NCI-H2107 treated with DMSO at 0.1 percent for 48 hours (cell line): ENCODE data around the gene SHROOM3.
"Not testable (repeated sequence)": the region's sequence is repeated elsewhere in the genome, so short reads cannot be mapped to it uniquely, and the experiment has no call there.

Source experiments
- DNase-seq: peaks from one replicate; lab custom pipeline; 2025; ENCODE audit not compliant: unreplicated experiment; lab: John Stamatoyannopoulos, UW

SHROOM3 gene

DNA sequence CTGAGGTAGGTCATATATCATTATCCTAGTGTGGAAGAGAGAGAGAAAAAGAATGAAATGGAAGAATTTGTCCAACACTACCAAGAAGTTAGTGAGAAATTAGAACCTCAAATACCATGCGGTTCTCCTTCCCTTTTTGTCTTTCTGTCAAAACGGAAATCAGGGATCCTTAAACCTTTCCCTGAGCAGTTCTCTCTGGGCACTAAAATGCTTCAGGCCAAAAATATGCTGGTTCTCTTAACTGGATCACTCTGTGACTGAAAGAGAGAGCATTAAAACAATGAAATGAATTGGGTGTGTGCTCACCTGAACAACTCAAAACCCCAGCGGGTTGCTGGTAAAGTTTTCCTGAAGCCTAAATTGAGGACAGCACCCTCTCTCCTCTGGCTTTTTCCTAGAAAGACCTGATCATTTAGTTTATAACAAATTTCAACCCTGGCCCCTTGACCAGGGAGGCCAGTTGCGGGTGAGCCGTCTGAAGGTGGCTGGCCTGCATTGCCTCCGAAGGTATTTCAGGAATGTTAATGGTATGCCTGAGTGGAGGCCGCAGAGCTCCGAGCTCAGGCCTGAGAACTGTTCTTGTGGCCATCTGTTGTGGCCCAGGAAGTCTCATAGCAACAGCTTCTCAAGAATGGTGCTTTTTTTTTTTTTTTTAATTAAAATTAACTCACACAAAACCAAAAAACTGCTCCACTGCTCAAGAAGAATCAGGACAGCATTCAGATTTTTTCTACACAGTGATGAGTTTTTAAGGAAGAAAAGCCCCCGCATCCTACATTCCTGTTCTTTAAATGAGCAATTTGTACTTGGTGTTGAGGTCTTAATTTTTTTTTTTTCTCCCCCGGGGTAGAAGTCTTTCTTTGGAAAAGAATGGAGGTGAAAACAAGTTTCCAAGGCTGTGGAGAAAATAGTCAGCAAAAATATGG, 155.1 kb downstream of the SHROOM3 start:
- DNase-seq, result no peak

DNA sequence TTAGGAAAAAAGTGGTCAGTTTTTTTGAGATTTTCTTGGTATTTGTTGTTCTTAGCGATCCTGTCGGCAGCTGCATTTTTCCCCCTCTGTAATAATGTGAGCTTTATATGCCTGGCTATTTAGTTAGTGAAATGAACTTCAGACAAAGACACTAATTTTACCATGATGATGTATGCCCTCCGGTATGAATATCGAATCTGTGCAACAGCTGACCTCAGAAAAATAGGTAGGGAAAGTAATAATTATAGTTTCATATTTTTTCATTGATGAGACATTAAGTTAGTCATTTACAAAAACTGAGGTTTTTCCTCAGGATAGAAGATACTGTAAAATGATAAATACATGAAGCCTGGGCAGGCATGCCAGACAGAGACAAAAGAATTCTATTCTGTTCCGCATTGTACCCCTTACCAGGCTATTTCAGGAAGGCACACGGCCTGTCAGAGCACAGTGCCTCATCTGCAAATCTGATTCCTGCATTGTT, 155.8 kb downstream of the SHROOM3 start:
- DNase-seq, result no peak

DNA sequence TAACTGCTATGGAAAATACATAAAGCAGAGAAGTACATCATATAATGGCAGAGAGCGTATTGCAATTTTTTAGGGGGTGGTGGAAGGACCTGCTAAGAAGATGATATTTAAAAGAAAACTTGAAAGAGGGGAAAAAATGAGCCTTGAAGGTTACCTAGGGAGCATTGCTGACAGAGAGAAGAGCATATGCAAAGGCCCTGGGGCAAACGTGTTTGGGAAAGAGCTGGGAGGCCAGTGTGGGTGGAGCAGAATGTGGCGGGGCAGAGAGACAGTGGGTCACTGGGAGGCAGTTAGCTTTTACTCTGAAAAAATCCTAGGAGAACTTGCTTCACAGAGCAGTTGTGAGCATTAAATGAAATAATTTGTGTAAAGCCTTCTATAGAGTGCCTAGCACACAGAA, 157.0 kb downstream of the SHROOM3 start:
- DNase-seq, result no peak

DNA sequence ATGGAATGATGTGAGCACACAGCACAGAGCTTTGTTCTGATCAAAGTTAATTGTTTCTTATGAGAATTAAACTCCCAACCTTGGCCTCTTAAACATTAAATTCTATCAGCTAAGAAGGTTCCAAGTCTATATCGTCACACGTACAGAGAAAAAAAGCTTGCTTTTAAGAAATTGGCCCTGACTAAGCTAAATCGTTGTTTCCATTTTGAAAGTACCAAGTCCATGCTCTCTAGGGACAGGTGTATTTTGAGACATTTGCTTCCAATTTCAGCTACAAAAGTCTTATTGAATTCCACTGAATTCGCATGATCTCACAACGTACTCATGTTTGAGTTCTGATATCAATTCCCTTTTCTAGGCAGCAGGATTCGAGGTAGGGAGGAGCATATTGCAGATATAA, 157.4 kb downstream of the SHROOM3 start:
- DNase-seq, result no peak

DNA sequence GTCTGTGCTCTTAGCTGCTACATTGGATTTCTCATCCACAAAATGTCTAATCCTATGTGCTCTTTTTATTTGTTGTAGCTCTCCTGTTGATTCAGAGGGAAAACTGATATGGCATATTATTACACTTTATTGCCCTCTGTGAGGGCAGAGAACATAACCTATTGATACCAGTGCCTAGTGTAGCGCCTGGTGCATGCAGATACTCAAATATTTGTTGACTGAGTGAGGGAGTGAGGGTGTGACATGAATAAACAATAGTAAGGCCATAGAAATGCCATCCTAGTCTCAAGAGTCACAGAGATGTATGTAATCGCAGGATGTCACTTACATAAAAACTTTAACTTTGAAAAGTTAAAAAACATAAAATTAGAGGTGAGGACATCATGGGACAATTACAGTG, 159.1 kb downstream of the SHROOM3 start:
- no peak for DNase-seq

DNA sequence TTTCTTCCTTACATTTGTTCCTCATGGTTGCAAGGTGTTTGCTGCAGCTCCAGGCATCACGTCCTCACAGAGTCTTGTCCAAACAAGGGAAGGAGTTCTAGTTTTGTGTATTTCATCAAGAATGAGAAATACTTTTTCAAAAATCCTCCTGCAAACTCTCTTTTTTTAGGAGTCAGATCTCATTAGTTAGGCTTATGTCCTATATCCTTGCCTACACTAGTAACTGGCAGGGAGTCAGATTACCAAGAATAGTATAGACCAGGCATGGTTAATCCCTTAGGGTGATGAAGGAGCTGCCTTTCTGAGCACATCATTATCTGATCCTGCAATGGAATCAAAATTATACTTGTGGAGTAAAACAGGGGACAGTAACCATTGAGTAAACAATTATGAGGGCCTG, 160.4 kb downstream of the SHROOM3 start:
- no peak for DNase-seq

DNA sequence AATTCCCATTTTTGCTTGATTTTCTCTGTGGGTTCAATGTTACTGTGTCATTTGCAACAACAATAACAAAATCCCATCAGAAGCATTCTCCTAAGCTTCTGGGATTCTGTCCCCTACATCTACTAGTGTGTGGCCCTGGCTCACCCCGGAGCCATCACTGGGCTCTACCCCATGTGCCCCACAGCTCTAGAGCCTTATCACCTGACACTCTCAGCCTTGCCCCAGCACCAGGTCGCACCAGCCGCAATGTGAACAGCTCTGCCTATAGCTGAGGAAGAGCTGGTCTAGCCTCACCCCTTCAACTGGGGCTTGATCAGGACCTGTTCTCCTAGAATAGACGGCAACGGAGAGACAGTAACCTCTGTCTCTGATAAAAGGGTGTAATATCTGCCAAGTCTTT, 161.7 kb downstream of the SHROOM3 start:
- no peak for DNase-seq

DNA sequence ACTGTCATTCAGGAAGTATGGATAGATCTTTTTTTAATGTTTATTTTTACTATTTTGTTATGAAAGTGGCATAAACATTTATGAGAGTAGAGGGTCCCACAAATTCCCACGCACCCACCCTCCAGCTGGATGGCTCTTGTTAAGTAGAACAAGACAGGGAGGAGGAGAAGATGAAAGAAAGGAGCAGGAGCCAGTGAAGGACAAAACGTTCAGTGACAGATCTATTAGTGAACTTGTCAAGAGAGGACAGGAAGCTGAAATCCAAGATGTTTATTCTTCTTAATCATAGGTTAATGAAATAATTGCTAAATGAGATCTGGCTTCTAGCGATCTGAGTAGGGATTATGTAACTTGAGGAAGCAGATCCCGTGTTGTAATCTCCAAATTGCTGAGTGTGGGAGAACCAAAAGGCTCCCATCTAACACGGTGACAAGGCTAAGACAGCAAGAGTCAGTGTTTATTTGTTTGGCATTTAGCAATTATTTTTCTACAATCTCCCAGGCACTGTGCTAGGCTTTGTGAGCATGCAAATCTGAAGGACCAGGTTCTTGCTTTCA, 162.5 kb downstream of the SHROOM3 start:
- DNase-seq, result no peak

DNA sequence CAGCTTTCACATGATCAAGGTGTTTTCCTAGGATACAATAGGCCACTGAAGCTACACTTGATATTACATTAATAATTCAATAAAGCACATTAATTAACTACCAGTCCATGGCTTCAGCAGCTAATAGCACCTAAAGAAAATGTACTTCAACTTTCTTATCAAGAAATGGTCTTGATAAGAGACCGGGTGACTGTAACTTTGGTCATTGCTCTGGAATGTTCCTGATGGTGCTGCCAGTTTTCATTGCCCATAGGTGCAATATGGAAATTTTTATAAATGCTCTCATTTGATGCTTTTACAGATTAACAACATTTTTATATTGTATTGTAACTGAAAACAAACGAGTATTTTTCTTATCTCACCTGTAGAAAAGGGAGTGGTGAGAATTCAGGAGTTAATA, 165.4 kb downstream of the SHROOM3 start:
- no peak for DNase-seq

DNA sequence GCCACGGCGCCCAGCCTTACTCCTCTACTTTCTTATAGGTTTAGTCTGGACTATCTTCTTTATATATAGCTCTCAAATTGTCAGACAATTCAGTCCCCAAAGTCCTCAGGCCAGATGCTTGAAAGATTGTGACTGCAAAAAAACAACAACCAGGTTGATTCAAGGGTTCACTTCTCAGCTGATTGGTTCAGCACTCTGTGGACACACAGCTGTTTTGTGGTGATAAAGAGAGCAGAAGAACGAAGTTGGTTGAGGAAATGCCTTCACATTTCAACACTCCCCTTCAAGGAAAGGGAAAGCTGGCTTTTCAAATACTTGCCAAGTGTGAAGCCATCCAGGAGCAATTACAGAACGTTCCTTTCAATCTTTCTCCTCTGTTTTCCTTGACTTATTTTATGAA, 166.8 kb downstream of the SHROOM3 start:
- no peak for DNase-seq

DNA sequence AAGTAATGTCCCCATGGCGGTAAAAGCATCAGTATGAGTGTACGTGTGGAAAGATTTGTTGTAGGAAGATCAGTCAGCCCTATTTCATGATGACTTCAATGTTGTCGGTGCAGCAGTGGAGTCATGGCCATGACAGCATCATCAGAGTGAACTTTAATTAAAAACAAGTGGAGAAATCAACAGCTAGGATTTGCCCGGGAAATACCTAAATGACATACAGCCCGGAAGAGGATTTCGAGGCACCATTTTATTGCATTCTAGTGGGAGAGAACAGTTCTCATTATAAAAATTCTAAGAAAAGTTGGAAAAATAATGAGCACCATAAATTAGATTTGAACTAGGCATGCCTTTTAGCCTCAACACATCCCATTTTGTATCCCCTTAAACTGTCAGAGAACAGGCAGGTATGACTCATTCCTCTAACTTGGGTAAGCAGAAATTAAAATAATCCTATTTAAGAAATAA, 170.1 kb downstream of the SHROOM3 start:
- no peak for DNase-seq

DNA sequence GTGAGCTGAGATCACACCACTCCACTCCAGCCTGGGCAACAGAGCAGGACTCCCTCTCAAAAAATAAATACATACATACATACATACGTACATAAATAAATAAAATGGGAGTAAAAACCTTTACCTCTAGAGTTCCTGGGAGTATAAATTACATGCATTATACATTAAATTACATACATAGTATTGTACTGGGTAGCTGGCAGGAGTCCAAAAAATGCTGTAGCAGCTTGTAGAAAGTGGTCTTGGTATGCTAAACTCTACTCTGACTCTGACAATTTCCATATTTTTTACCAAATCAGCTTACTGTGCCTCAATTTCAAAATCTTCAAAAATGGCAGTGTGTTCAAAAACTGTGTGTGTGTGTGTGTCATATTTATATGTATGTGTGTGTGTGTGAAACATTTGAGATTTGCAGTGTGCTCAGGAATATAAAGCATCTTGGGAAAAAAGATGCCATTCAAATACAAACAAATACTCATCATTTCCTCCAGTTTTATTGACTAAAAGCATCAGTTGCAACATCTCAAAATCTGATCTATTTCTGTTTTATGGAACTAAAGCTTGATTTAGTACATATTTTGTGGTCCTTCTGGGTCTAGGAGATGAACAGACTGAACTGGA, 171.7 kb downstream of the SHROOM3 start:
- no peak for DNase-seq

DNA sequence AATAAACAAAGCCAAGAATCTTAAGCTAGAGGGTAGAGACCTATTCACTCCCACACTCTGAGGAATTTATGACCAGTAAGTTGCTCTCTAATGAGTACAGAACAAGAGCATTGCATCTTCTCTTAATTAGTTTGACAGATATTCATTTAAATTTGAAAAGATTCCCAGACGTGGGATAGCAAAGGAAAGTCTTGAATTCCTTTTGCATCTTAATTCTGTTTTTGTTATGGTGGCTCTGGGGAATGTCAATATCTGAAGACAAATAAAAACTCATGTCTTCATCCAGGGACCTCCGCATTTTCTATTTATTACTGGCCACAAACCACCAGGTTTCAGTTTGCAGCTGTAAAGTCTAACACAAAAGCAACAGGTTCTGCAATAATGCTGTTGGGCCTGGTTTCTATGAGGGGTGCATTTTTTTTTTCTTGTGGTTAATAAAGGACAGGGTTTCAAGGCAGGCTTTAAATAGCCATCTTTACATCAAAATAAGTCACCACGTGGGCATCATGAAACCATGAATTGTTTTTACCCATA, 172.3 kb downstream of the SHROOM3 start:
- DNase-seq, result no peak

DNA sequence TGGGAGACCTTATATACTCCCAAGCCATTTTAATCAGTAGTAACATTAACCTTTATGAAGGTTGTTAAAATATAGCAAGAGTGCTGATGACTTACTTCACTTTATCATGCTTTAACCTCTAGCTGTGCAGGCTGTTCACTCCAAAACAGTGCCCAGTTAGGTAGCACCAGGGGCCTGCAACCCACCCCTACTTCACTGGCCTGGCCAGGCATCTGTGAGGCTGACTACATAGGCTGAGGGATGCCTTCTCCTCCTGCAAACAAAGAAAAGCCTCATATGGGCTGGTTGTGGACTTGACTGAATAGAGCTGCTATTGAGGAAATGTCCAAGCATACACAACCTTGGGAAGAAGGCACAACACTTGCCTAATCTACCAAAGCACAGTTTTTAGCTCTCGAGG, 172.8 kb downstream of the SHROOM3 start:
- DNase-seq, result no peak

DNA sequence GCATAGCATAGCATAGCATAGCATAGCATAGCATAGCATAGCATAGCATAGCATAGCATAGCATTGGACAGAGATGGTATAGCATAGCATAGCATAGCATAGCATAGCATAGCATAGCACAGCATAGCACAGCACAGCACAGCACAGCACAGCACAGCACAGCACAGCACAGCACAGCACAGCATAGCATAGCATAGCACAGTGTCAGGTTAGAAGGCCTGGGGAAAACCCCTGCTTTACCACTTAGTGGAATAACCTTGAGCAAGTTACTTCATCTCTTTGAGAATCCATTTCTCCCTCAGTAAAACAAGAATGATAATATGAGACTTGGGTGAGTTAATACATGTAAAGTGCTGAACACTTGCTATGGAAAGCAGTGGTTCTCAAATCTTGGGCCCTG, 173.5 kb downstream of the SHROOM3 start:
- not testable (repeated sequence) for DNase-seq

DNA sequence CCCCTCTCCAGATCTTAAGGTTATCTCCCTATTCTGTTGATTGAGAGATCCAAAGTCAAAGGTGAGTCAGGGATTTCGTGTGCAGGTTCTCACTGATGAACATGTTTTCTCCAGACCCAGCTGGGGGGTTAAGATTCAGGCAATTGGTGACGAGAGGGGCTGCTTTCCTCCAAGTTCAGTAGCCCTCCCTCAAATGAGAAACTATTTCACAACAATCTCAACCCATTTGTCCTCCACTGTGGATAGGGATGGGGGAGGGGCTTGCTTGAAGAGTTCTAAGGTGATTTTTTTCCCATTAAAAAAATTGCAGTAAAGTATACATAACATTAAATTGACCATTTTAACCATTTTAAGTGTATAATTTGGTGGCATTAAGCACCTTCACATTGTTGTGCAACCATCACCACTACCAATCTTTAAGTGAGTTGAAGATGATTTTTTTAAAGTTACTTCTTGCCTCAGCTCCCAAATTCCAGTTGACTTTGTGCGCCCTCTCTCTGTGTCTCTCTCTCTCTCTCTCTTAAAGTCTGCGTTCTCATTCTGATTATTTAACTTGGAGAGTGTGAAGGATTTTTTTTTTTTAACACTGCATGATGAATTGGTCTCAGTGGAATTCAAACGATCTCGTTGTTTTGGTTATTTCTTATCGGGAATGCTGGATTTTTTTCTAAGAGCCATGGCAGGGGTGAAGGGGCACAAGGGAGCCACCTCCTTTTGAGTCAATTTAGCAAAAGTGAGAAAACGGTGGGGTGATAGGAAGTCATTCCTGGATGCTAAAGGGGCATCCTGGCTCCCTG, 175.9 kb downstream of the SHROOM3 start:
- no peak for DNase-seq

DNA sequence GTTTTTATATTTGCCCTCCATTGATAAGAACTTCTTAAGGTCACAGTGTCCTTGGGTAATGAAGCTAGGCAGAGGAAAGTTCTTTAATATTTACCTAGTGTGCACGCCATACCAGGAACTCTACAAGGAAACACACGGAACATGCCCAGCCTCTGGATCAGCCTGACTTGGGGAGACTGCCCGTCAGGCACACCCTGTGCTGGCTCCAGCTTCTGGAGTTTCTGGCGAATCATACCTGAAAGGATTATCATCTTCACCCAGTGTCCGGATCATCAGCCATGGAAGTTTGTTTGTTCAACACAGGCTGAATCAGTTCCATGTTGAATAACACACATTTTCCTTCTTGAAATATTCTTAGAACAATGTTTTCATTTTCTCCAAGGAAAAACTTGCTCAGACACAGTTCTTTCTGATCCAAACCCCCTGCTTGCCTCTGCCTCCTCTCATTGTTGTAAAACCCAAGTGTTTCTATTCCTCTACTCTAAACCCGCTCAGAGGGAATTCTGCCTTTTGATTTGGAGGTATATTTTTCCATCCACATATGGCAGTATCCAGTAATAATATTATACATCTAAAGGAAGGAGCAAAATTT, 176.7 kb downstream of the SHROOM3 start:
- no peak for DNase-seq

DNA sequence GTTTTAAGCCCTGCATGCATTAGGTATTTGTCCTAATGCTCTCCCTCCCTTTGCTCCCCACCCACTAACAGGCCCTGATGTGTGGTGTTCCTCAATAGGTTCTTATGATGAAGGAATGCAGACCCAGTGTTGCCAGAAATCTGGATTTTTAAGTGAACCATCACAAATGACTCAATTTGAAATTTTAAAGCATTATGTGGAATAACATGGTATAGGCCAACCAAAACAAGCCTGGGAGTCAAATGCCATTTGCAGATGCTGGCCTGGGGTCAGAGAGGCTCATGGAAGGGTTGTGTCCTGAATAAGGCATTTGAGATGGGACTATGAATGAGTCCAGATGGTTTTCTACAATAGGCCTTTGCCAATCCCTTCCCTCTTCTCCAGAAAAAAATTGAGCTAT, 179.6 kb downstream of the SHROOM3 start:
- DNase-seq, result no peak

DNA sequence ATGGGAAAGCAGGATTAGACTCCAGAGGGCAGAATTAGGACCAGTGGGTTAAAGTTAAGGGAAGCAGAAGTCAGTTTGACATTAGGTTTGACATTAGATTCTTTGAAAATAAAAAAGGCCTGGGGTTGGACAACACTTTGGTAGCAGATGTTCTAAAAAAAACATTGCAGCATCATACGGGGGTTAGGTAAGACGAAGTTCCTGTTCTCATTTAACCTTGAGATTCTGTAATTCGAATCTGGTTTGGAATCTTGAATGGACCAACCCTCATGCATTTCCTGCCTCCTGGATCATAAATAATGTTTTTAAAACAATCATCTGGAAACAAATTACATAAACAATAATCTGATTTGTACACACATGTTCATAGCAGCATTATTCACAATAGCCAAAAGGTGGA, 181.0 kb downstream of the SHROOM3 start:
- DNase-seq, result no peak

DNA sequence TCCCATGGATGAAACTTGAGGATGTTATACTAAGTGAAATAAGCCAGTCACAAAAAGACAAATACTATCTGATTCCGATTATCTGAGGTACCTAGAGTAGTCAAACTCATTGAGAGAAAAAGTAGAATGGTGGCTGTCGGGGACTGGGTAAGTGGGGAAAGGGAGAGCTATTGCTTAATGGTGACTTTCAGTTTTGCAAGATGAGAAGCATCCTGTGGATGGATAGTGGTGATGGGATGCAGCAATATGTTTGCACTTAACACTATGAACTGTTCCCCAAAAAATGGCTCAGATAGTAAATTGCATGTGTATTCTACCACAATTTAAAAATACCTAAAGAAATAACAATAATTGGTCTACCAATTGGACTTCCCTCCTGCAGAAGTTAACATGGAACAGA, 181.5 kb downstream of the SHROOM3 start:
- DNase-seq, result no peak
